IMR-90 (cell line): ENCODE measurements around the gene RPS19. TPM values are rescaled to one million over a fixed set of nuclear protein-coding genes. Genes with fewer than 3 reads are reported as not detected.

Source experiments
- CHD1 ChIP-seq: IDR thresholded peaks from 2 replicates; pipeline ENCODE4 v1.6.1; 2012; ENCODE audit warnings: low read depth, low read length, improper control_type of control experiment
- CTCF ChIP-seq: conservative IDR thresholded peaks from 2 replicates; pipeline ENCODE4 v1.5.1; 2012; ENCODE audit warnings: mild to moderate bottlenecking, low read depth, low read length, improper control_type of control experiment
- MXI1 ChIP-seq: IDR thresholded peaks from 2 replicates; pipeline ENCODE4 v1.6.1; 2012; ENCODE audit warnings: low read depth, mild to moderate bottlenecking, low read length, moderate library complexity, borderline replicate concordance
- USF2 ChIP-seq: fragments of 150-350 bp; IDR thresholded peaks from 2 replicates; pipeline ENCODE4 v1.6.1; 2017; ENCODE audit warnings: mild to moderate bottlenecking, antibody characterized with exemption, low read length, low read depth
- polyA plus RNA-seq, 3 experiments: library from polyadenylated mRNA; depleted of rRNA; stranded (reverse); fragments of >200 nt; gene quantifications; 2 replicates each; pipeline ENCODE4 v1.2.3, GENCODE V29; 2012; ENCODE audit warnings: low replicate concordance in 1 of 3
- total RNA-seq: library from RNA; depleted of rRNA; stranded (reverse); fragments of >200 nt; gene quantifications from 2 replicates; pipeline ENCODE4 v1.2.3, GENCODE V29; 2012

Gene RPS19
- total and polyA plus RNA-seq, 2 of the 4 experiments (the other 2 are of a cell fraction) = 230 to 3,988 TPM

GRCh38 chr19:41912899-41913537 is 53.0 kb downstream of the RPS19 start (continued):
- no peak for TF ChIP-seq USF2
- no peak for TF ChIP-seq CHD1
- TF ChIP-seq MXI1 = no peak
- no peak for TF ChIP-seq CTCF
